GM20000 (cell line): ENCODE data around the gene SHC3.

Experiments used
- DNase-seq: peaks from one replicate; pipeline ENCODE4 v3.0.0; 2012; ENCODE audit warnings: low spot score
- CTCF ChIP-seq: IDR thresholded peaks from 2 replicates; pipeline ENCODE4 v1.5.1; 2012; ENCODE audit warnings: mild to moderate bottlenecking, control low read depth; ENCODE audit errors: extremely low read depth, missing control alignments

The SHC3 gene

GRCh38 chr9:89167788-89168187, 10.8 kb downstream of the SHC3 start:
- no peak for TF ChIP-seq CTCF
- DNase-seq, result no peak

- no peak for DNase-seq
- no peak for TF ChIP-seq CTCF
Measured at GRCh38 chr9:89166852-89167251, 11.8 kb downstream of the SHC3 start.

- TF ChIP-seq CTCF, result no peak
- no peak for DNase-seq
Measured at GRCh38 chr9:89165880-89166279, 12.7 kb downstream of the SHC3 start.

GRCh38 chr9:89165341-89165740, 13.3 kb downstream of the SHC3 start:
- no peak for TF ChIP-seq CTCF

GRCh38 chr9:89161221-89161620, 17.4 kb downstream of the SHC3 start:
- no peak for DNase-seq
- no peak for TF ChIP-seq CTCF

More at GRCh38 chr9:89165341-89165740, 13.3 kb downstream of the SHC3 start:
- DNase-seq, result no peak

- DNase-seq, result no peak
- no peak for TF ChIP-seq CTCF
Measured at GRCh38 chr9:89160806-89161205, 17.8 kb downstream of the SHC3 start.

GRCh38 chr9:89154651-89155336, 23.8 kb downstream of the SHC3 start:
- DNase-seq, result no peak
- no peak for TF ChIP-seq CTCF
